Endothelial cell (in vitro differentiated cells): ENCODE measurements around the gene SNRPB2. TPM values are rescaled to one million over a fixed set of nuclear protein-coding genes. Genes with fewer than 3 reads are reported as not detected.

Experiments used
- DNase-seq: peaks from one replicate; pipeline ENCODE4 v3.0.0; 2021; ENCODE audit warnings: low spot score
- H3K27ac Mint-ChIP-seq: one replicate; pipeline ENCODE4 v1.8.0; 2021; ENCODE audit warnings: mixed read lengths, inconsistent platforms; ENCODE audit not compliant: unreplicated experiment
- H3K27me3 Mint-ChIP-seq: one replicate; pipeline ENCODE4 v1.8.0; 2021; ENCODE audit warnings: mild to moderate bottlenecking, moderate library complexity, mixed read lengths, inconsistent platforms; ENCODE audit not compliant: unreplicated experiment
- H3K36me3 Mint-ChIP-seq: one replicate; pipeline ENCODE4 v1.8.0; 2021; ENCODE audit warnings: mild to moderate bottlenecking, low read depth, mixed read lengths, inconsistent platforms; ENCODE audit not compliant: unreplicated experiment
- H3K4me1 Mint-ChIP-seq: one replicate; pipeline ENCODE4 v1.8.0; 2021; ENCODE audit warnings: mild to moderate bottlenecking, mixed read lengths, inconsistent platforms; ENCODE audit not compliant: unreplicated experiment
- H3K4me3 Mint-ChIP-seq: one replicate; pipeline ENCODE4 v1.8.0; 2021; ENCODE audit warnings: mild to moderate bottlenecking, mixed read lengths, inconsistent platforms; ENCODE audit not compliant: unreplicated experiment
- H3K9me3 Mint-ChIP-seq: one replicate; pipeline ENCODE4 v1.8.0; 2021; ENCODE audit warnings: mixed read lengths, inconsistent platforms; ENCODE audit not compliant: unreplicated experiment
- total RNA-seq: library from RNA; stranded (reverse); fragmentation: NEBNext Ultra II Directional; extraction: Animal tissue kit (Norgen Biotek cat#: 25700); gene quantifications from one replicate; pipeline ENCODE4 v1.2.1, GENCODE V29; 2021; ENCODE audit not compliant: unreplicated experiment
- TF ChIP-seq, protein P1 (sequence below): fragments of 200-600 bp; sonication (generic); IDR thresholded peaks from one replicate; pipeline ENCODE4 v1.5.0; 2021; ENCODE audit warnings: antibody characterized with exemption; ENCODE audit not compliant: unreplicated experiment

Gene SNRPB2
- total RNA-seq, 1 donor from 2014 or later, result 61.9 TPM

DNA sequence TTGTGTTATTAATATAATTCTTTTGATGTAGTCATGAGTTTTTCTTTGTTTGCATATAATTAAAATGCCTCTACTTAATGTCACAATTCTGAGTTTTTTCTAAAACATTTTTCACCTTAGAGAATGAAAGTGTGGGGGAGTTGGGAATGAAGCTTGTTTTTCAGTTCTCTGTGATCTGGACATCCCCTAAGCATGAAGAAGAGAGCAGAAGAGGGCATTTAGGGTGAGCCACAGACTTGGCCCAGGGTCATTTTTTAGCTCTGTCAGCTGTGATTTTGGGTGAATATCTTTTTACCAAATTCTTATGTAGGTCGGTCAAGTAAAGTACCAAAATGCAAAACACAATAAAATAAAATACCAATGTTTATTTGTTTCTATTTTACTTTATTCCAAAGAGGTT is 22.3 kb downstream of the SNRPB2 start:
- TF ChIP-seq, protein P1, sequence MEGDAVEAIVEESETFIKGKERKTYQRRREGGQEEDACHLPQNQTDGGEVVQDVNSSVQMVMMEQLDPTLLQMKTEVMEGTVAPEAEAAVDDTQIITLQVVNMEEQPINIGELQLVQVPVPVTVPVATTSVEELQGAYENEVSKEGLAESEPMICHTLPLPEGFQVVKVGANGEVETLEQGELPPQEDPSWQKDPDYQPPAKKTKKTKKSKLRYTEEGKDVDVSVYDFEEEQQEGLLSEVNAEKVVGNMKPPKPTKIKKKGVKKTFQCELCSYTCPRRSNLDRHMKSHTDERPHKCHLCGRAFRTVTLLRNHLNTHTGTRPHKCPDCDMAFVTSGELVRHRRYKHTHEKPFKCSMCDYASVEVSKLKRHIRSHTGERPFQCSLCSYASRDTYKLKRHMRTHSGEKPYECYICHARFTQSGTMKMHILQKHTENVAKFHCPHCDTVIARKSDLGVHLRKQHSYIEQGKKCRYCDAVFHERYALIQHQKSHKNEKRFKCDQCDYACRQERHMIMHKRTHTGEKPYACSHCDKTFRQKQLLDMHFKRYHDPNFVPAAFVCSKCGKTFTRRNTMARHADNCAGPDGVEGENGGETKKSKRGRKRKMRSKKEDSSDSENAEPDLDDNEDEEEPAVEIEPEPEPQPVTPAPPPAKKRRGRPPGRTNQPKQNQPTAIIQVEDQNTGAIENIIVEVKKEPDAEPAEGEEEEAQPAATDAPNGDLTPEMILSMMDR, result no peak

DNA sequence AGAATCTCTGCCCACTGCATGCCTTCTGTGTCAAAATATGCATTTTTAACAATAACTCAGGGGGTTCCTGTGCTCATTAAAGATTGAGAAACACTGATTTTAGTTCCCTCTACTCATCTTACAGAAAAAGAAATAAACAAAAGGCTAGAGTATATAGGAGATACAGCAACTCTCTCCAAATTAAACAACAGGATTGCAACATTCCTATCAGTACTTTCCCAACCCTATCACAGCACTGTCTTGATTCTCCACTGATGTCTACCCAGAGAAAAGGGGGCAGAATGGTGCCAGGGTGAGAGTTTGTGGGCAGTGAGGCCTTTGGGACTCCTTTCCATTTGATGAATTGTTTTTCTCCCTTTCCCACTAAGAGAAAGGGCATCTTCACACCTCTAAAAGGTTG is 23.1 kb downstream of the SNRPB2 start:
- Mint-ChIP-seq H3K27ac (no peak overlapping the region), H3K9me3 (no peaks in the 10 kb centered on the region), H3K4me3 (no peak overlapping the region), H3K4me1 (peaks cover 19% of the 10 kb centered on the region), H3K36me3 (peaks cover 9% of the 10 kb centered on the region), H3K27me3 (peaks cover 3% of the 10 kb centered on the region)
- TF ChIP-seq, protein P1, result no peak
- no peak for DNase-seq

More for the DNA sequence above, 22.3 kb downstream of the SNRPB2 start:
- Mint-ChIP-seq H3K4me3 (no peak overlapping the region), H3K27me3 (peaks cover 3% of the 10 kb centered on the region), H3K36me3 (peaks cover 9% of the 10 kb centered on the region), H3K4me1 (peaks cover 19% of the 10 kb centered on the region), H3K27ac (no peak overlapping the region), H3K9me3 (no peaks in the 10 kb centered on the region)
- DNase-seq, result no peak

DNA sequence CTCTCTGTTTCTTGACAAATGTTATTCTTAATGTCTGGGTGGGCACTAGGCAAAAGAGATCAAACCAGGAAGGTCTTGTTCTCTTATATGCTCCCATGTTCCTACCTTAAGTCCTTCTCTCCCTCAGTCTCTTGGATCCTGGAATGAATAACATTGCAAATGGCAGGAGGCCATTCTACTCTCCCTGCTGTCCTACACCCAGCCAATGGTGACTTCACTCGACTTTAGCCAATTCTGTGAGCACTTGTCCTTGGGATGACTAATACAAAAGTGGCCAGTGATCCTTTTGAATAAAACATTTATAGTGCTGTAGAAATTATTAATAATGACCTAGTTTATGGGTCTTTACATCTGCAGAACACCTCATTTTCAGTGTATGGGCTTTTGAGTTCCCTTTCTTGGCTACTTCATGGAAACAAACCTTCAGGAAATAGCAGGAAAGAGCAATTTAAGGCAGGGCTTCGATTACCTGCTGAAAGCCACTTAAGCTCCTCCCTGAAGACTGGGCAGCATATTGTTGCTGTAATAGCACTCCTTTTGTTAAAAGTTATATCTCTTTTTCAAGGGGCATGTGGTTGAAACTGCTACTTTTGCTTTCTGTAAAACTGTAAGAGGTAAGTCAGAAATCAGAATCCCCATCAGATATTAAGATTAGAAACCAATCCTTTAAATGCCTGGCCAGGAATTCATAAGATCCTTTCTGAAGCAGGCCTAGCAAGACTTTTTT is 28.8 kb downstream of the SNRPB2 start:
- Mint-ChIP-seq H3K4me3 (no peak overlapping the region), H3K36me3 (peaks cover 9% of the 10 kb centered on the region), H3K27me3 (peaks cover under 1% of the 10 kb centered on the region), H3K27ac (no peak overlapping the region), H3K9me3 (no peaks in the 10 kb centered on the region), H3K4me1 (no peaks in the 10 kb centered on the region)
- no peak for DNase-seq
- TF ChIP-seq, protein P1, result no peak

DNA sequence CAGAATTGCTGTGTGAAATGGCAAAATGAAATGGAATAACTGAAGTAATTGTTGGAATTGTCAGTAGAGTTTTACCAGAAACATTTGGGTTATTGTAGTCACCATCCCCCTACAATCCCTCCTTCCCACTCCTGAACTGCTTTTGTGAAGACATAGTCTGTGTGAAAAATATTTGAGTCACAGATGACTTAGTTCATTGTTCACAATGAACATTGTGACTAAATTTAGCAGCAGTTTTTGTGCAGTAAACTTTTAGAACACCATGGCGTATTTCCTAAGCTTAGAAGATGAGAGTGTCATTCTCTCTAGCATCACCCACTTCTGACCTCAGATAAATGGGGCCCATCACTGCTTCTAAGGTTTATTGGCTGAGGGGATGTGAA is 29.3 kb downstream of the SNRPB2 start:
- TF ChIP-seq, protein P1, result no peak
- no peak for DNase-seq
- Mint-ChIP-seq H3K27me3 (no peaks in the 10 kb centered on the region), H3K4me1 (no peaks in the 10 kb centered on the region), H3K4me3 (no peak overlapping the region), H3K9me3 (no peaks in the 10 kb centered on the region), H3K36me3 (peaks cover 9% of the 10 kb centered on the region), H3K27ac (no peak overlapping the region)

DNA sequence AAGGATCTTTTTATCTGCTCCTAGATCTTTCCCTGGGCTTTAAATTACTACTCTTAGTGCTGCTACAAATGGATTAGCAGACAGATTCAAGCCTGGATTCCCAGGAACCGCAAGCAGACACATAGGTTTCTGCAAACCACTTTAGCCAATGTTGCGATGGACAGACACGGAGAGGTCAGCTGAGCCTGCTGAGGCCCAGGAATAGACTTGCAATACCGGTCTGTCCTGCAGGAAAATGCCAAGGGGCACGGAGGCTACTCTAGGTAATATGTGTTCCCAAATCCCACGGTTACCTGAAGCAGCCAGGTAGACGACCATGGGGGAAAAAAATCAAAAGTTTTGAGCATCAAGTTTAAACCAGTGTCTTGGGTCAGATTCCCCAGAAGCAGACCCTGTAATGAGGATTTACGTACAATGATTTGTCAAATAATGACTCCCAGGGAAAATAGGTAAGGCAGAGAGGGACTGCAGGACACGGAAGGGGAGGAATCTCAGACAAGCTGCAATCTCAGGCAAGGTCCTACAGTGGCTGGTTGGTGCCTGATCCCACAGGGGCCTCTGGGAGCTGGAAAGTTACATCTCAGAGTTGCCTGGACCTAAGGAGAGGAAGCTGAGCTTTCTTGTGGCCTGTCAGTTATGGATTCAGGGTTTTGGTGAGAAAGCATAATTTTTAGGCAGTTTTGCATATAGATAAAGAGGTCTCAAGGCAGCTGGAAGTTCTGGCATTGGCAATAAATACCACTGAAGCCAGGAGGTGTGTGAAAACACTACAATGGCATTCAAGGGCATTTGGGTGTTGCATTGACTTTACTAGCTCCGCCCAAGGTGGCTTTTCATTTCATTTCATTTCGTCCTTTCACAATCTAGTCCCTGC is 30.8 kb downstream of the SNRPB2 start:
- Mint-ChIP-seq H3K27ac (no peak overlapping the region), H3K9me3 (no peaks in the 10 kb centered on the region), H3K27me3 (no peaks in the 10 kb centered on the region), H3K4me1 (no peaks in the 10 kb centered on the region), H3K36me3 (peaks cover 5% of the 10 kb centered on the region), H3K4me3 (no peak overlapping the region)
- TF ChIP-seq, protein P1, result no peak
- DNase-seq, result no peak
